ENCODE results near the gene OPCML.

The OPCML gene

DNA sequence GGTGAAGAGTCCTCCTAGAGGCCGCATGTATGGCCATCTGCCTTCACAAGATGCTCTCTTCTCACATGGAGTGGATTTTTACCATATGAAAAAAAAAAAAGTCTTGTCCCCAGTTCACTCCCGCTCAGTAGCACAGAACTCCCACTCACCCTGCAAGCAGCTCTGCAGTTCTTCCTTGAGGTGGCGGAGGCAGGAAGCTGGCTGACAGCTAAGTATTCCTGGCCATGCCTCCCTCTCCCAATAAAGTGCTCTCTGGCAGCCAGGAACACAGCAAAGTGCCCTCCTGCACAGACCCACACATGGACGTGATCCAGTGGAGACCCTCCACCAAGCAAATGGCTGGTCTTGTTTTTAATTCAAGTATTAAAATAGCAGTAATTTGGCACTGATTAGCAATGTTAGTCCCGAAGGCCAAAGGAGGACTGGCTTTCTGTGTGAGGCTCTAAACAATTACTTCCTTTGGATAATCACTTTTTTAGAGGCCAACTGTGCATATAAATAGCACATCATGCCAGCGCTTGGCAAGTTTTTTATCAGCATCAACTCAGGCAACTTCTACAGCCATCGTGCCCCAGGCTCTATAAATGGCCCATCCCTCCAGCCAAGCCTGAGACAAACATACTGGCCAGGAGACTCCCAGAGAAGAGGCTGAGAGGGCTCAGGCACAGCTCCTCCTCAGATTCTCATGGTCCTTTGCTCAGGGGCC, 413.6 kb downstream of the OPCML start:
- no peak for DNase-seq

DNA sequence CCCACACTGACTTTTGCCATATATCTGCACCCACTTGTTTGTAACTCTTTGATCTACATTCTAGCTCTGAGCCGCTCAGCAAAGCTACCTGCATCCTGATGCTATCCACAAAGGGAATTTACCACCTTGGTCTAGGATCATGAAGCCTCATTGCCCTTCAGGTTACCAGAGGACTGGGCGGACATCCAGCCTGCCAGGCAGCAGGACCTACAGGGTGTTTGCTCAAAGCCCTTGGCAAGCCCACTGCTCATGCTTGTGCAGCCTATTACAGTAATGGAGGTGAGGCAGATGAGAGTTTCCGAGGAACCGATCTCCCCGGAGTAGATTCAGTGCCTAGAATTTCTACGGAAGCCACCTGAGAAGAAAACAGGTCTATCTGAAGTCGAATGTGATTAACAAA, 417.2 kb downstream of the OPCML start:
- DNase-seq = no peak

DNA sequence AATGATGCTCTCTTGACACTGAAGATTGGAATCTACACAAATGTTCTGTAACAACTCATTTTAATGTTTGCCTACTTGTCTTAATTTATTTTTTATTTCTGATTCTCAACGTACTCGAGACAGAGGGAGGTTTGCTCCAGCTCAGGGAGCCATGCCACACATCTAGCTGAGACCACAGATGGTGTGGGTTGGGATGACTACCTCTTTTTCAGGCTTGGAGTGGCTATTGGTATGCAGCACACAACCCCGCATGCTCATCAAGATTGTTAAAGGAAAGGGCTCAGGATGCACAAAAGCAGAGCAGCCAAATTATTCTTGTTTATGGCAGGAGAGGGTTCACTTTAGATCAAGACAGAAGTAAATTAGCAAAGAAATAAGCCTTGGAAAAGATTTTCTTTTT, 424.5 kb downstream of the OPCML start:
- DNase-seq = no peak

DNA sequence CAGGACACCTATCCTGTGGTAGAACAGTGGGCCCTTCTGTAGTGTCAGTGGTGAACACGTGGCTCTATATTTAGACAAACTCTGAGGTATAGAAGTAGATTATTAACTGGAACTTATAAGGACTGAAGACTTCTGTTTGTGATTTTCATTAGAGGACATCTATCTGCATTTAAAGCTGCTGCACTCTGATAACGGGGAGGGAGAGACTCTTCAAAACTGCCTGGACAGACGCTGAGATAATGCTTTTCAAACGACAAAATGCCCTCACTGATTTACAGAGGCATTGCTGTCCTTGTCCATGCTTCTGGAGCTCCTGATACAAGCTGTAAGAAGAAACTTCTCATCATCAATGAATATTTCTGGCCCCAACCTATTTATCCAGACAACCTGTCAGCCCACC, 425.2 kb downstream of the OPCML start:
- DNase-seq = no peak

DNA sequence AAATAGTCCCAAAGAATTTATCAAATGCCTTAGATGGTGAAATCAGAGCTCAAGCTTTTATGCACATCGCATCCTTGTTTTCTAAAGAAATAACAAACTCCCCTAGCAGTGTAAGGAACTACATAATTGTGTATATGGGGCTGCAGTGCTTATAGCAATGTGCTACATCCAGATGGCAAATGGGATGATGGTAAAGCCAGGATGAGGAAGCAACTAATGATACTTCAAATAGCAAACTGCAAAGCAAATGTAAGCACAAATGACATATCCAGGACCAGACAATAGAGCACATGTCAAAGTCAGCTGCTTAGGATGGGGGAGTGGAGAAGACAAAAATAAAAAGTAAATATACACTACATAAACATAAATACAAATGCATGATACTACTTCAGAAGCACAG, 425.9 kb downstream of the OPCML start:
- DNase-seq = no peak

DNA sequence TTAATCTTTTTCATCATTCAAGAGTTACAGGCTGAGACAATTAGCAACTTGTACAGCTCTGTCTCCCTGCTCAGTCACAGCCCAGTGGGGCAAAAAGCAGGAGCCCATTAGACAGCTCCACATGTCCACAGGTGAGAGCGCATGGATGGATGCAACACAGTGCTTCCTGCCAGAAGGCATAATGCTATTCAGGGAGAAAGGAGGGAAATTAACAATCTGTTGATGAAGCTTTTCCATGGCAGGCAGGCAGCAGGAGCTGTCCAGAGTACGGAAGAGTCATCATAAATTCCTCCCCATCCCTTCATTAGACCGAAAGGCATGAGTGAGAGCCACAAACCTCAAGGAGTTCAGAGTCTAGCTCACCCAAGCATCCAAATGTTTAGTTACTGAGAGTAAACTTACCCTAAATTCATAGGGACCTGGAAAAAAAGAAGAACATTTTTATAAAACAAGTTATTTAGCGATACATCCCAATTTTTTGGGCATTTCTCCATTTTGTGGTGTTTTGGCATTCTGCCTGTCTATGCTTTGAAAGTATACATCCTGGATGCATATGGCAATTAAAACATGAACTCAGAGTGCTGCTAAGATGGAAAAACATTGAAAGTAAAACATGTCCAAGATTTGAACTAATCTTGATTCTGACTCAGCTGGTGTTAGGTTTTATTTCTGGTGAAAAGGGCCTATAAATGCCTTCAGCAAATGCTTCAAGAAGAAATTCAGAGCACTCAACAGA, 428.1 kb downstream of the OPCML start:
- DNase-seq = no peak

DNA sequence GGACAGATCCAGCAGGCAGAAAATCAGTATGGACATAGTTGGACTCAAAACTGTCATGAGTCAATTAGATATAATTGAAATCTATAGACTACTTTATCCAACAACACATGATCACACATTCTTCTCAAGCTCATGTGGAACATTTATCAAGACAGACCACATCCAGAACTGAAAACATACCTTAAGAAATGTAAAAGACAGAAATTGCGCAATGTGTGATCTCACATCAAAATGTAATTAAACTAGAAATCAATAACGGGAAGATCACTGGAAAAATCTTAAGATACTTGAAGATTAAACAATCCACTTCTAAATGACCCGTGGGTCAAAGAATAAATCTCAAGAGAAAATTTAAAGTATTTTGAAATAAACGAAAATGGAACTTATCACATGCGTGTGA, 435.3 kb downstream of the OPCML start:
- no peak for DNase-seq

GRCh38 chr11:133086518-133086917, 445.8 kb downstream of the OPCML start:
- no peak for DNase-seq

DNA sequence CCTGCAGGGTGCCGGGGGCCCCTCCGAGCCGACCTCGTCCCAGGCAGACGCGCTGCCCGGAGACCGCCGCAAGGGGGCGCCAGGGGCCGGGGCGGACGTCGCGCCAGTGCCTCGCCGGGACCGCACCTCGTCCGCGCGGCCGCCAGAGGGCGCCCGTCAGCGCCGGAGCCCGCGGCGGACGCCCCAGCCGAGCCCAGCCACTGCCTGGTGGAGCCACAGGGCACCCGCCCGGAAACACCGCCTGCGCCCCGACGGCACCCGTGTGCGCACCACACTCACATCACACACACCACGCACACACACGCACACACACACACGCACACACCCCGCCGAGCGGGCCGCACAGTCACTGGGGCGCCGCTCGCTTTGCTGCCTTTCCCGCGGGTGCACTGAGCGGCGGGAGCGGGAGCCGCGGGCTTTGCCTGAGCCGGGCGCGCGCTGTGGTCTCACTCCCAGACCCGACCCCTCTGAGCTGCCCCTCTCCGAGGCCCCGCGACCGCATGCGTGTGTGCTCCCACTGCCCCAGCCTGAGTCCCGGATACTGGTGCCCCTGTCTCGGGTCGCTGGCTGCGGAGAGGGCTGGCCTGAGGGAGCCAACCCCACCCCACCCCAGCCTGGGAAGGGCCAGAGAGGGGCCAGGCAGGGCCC, 449.3 kb downstream of the OPCML start:
- peak; percentile 39 for DNase-seq

DNA sequence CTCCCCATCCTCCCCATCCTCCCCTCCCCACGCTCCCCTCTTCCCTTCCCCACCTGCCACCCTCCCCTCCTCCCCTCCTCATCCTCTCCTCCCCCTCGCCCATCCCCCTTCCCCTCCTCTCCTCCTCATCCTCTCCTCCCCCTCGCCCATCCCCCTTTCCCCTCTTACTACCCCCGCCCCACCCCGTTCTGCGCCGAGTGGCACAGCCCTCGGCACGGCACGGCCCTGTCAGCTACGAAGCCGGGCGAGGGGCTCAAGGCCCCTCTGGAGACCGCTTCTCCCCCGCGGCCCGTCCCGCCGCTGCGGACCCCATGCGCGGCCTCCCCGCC, 449.9 kb downstream of the OPCML start:
- DNase-seq = no peak

DNA sequence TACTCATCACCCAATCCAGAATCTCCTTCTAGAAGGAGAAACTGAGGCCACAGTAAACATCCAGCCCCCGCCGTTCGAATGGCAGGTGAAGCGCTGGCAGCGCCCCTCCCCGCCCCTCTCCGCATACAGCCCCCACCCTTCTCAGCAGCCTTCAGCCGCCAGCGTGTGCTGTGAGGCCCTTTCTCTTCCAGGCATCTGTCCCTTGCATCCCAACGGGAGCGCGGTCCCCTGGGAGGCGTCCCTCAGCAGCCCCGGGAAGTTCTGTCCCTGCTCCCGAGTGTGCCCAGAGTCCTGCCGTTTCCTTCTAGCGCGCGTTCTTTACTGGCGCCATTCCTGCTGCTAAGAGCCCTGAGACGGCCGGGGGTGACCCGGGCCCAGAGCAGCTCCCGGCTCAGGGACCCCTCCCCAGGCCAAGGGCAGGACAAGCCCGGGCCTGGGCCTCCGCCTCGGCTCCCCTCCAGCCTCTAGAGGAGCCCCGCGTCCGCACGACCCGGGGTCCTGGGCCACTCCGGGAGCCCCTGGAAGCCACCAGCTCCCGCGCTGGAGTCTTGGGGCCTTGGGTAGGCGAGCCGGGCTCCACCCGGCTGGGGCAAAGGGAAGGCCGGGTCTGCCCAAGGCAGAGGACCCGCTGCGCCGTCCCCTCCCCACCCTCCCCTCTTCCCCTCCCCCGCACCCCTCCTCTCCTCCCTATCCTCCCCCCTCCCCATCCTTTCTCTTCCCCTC, 450.4 kb downstream of the OPCML start:
- no peak for DNase-seq

DNA sequence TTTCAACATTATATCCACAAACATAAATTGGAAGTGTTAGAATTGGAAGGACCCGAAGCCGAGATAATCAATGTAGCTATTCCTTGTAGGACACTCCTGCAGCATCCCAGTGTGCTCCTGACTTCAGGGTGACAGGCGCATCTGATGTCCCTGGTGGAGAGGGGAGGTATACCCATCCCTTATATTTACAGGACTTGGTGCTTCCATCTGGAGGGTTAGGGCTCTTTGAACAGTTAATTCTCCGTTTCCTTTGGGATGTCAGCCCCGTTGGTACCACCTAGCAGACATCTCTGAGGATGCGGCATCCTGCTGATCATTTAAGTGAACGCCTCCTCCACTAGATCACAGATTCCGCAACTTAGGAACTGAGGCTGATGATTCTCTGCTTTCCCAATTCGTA, 451.3 kb downstream of the OPCML start:
- DNase-seq = no peak

DNA sequence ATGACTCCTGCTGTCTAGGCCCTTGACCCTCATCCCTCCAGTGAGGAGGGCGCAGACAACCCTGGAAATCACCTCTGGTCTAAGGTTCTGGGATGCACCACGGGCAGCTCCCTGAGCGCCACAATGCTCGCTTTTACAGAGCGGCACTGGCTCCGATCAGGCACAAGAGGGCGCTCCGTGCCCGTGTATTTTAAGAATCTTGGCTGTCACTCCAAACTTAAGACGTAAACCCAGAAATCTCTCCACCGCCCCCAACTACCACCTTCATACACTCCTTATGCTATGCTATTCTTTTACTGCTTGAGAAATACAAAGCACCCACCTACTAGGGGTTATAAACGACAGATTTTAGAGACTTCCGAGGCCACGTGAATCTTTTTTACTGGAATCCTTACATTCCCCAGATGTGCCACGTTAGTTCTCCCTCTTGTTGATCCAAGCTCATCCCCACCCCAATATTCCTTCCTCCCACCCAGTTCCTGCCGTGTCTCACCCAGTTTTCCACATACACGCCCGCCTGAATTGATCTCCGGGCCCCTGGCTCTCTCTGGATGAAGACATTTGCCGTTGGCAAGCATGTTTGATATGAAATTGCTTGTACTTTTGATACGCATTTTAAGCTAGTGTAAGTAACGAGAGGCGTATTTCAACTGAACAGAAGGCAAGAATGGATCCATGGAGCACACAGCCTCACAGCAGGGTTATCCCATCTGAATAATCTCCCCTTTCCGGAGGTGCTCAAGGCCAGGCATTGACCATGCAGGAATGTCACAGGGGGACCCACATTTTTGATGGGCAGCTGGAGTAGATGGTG, 453.5 kb downstream of the OPCML start:
- no peak for DNase-seq

DNA sequence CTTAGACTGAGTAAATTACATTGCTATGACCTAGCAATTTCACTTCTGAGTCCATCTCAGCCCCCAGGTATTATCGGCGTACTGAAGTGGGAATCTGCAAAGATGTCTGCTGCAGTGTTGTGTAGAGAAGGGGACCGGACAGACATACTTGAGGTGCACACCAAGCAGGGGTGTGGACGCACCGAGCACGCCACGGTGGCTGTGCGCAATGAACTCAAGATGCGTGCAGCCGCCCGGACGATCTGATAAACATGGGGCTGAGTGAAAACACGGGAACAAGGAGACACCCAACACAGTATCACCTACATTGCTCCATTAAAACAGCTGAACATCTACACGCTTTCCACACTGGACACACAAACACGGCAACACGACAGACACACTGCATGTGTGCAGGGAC, 454.3 kb downstream of the OPCML start:
- no peak for DNase-seq

DNA sequence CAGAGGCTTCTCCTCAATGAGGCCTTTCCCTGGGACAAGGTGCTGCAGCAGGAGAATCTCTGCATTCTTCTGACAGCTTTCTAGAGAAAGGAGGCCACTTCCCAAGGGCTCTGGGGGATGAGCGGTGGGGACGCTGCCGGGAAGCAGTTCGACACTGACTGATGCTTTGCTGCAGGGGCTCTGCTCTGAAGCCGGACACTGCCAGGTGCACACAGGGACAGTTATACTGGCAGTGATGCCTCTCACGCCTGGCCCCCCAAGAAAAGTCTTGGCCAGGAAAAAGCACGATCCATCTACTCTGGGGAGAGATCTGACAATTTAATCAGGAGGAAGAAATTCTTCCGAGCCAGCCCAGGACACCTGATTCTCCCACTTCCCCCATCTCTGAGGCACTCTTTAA, 456.9 kb downstream of the OPCML start:
- DNase-seq = no peak

DNA sequence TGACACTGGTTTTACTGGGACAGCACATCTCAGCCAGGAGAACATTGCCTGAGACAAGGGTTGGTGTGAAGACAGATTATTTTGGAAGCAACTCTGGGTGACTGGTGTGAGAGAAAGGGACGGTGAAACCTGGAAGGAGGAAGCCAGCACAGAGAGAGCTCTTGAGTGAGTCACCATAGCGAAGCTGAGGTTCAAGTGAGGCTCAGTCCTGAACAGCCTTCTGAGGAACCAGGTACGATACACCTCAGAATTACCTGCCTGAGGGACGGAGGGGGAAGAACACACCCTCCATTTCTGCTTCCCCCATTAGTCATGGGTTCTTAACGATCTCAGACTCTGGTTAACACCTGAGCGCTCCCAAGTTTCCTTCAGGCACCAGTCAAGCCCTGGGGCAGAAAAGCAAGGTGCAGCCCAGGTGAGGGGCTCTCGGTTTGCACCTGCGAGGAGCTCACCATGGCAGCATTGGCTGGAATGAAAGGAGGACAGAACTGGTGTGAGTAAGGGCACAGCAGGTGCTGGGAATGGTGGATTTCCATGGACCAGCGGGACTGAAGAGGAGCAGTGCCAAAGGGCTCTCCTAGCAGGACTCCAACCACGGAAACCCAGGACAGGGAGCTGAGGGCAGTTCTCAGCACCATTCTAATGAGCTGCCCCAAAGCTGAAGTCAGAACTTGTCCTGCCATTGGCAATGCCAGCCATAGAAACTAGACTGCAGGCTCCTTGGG, 459.3 kb downstream of the OPCML start:
- DNase-seq = no peak

DNA sequence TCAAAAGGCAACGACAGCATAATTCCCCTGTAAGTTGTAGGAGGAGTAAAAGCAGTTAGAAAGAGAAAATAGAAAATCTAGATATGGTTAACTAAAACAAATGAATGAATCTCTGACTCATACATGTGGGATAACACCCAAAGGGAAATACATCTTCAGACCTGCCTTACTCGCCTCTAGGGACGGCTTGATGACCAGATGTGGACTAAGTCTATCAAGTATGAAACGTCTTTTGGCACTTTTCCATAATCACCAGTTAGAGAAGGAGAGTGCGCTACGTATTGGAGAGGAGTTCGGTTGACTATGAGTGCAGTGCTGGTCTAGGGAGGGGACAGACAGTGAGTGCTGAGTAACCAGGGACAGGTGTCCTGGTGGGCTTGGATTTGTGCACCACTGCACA, 459.9 kb downstream of the OPCML start:
- no peak for DNase-seq

GRCh38 chr11:133070791-133071190, 461.5 kb downstream of the OPCML start:
- no peak for DNase-seq

- no peak for DNase-seq
Measured at GRCh38 chr11:133070021-133070713, 462.1 kb downstream of the OPCML start.

DNA sequence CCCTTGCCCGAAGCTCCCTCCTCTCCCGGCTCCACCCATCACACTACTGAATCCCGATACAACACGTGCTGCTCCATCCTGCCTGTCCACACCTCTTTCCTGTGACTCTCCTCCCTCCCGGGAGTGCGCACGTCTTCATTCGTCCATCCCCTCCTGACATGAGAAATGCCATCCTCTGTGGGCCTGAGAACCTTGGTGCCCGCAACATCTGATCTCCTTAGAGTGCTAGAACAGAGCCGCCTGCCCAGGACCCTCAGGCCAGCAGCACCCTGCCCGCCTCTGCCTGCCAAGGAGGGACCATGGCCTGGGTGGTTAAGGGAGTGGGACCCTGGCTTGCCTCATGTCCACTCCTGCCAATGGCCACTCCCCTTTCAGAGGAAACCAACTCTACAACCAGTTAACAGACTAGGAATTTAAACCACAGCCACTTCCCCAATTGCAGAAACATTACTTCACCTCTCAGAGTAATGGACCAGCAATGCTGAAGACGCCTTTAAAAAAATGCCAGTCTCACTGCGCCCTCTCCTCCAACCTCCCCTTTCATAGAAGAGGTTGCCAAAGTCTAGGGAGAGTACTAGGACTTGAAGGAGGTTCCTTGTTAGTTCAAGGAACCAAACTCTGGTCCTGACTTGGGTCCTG, 466.3 kb downstream of the OPCML start:
- DNase-seq = no peak

- DNase-seq = no peak
Measured at GRCh38 chr11:133064961-133065360, 467.3 kb downstream of the OPCML start.

Measured in NCI-H1436 (cell line).